Stimulated activated CD4-positive, alpha-beta T cell treated with anti-CD3 and anti-CD28 coated beads, Interleukin-1b, Interleukin-23, amount 100 ng/mL, for 4 hours (primary cell): ENCODE results near the gene SASH1.

Source experiments
- DNase-seq, 2 donors: peaks; one replicate each; pipeline ENCODE4 v3.0.0-alpha.2; 2020; ENCODE audit warnings: low read depth in 2 of 2

Gene SASH1

GRCh38 chr6:148431840-148432239 lies 89.2 kb downstream of the SASH1 start:
- no peak for DNase-seq

GRCh38 chr6:148432462-148433195 lies 90.0 kb downstream of the SASH1 start:
- no peak for DNase-seq

GRCh38 chr6:148435386-148435785 lies 92.7 kb downstream of the SASH1 start:
- DNase-seq, result no peak

GRCh38 chr6:148436466-148436865 lies 93.8 kb downstream of the SASH1 start:
- DNase-seq, result no peak

- DNase-seq, result no peak
These were observed 96.0 kb downstream of the SASH1 start for GRCh38 chr6:148438632-148439031.

- DNase-seq, result no peak
These were observed 97.4 kb downstream of the SASH1 start for GRCh38 chr6:148440016-148440415.

GRCh38 chr6:148440877-148441453 lies 98.3 kb downstream of the SASH1 start:
- DNase-seq, result no peak

- no peak for DNase-seq
These were observed 98.8 kb downstream of the SASH1 start for GRCh38 chr6:148441454-148441911.

GRCh38 chr6:148443798-148444560 lies 101.3 kb downstream of the SASH1 start:
- no peak for DNase-seq

- DNase-seq, result no peak
These were observed 102.5 kb downstream of the SASH1 start for GRCh38 chr6:148445116-148445515.

- no peak for DNase-seq
These were observed 103.0 kb downstream of the SASH1 start for GRCh38 chr6:148445620-148446019.

GRCh38 chr6:148446681-148447080 lies 104.0 kb downstream of the SASH1 start:
- DNase-seq, result no peak

- no peak for DNase-seq
These were observed 105.0 kb downstream of the SASH1 start for GRCh38 chr6:148447521-148448230.

GRCh38 chr6:148448369-148449012 lies 105.9 kb downstream of the SASH1 start:
- DNase-seq, result no peak

- DNase-seq, result no peak
These were observed 108.2 kb downstream of the SASH1 start for GRCh38 chr6:148450866-148451265.

GRCh38 chr6:148451690-148452089 lies 109.1 kb downstream of the SASH1 start:
- DNase-seq, result no peak

GRCh38 chr6:148452876-148453275 lies 110.2 kb downstream of the SASH1 start:
- no peak for DNase-seq

- DNase-seq, result no peak
These were observed 111.3 kb downstream of the SASH1 start for GRCh38 chr6:148453906-148454305.

- DNase-seq, result no peak
These were observed 112.6 kb downstream of the SASH1 start for GRCh38 chr6:148455225-148455624.

GRCh38 chr6:148455674-148456558 lies 113.3 kb downstream of the SASH1 start:
- no peak for DNase-seq
